DND-41 (cell line): ENCODE data around the gene ASIC1.

Experiments used
- CTCF ChIP-seq: IDR thresholded peaks from 2 replicates; pipeline ENCODE4 v1.5.1; 2012; ENCODE audit warnings: borderline replicate concordance, low read length, moderate library complexity, mild to moderate bottlenecking; ENCODE audit not compliant: poor library complexity, severe bottlenecking; ENCODE audit errors: extremely low read depth
- EZH2 ChIP-seq: IDR thresholded peaks from 3 replicates; pipeline ENCODE4 v1.6.1; 2012; ENCODE audit warnings: borderline replicate concordance, low read depth, mild to moderate bottlenecking, moderate library complexity, low read length, inconsistent platforms; ENCODE audit not compliant: severe bottlenecking

GRCh38 chr12:50097952-50098351, 40.6 kb downstream of the ASIC1 start:
- TF ChIP-seq CTCF = no peak
- TF ChIP-seq EZH2 = no peak
